H1 (cell line): ENCODE measurements around the gene BBS4. TPM values are rescaled to one million over a fixed set of nuclear protein-coding genes. Genes with fewer than 3 reads are reported as not detected.

ENCODE experiments used
- JUN ChIP-seq: IDR thresholded peaks from 2 replicates; pipeline ENCODE4 v1.6.1; 2011; ENCODE audit warnings: low read depth, mild to moderate bottlenecking, improper control_type of control experiment, low read length
- SIRT6 ChIP-seq: IDR thresholded peaks from one replicate; pipeline ENCODE4 v1.7.1; 2012; ENCODE audit warnings: low read length, inconsistent platforms
- SP1 ChIP-seq: IDR thresholded peaks from 2 replicates; pipeline ENCODE4 v1.6.1; 2011; ENCODE audit warnings: low read depth, low read length
- SUZ12 ChIP-seq: fragments of 200-600 bp; sonication (generic); IDR thresholded peaks from 2 replicates; pipeline ENCODE4 v1.6.1; 2012; ENCODE audit warnings: mild to moderate bottlenecking, inconsistent platforms, low read length, moderate library complexity, mixed read lengths
- YY1 ChIP-seq: IDR thresholded peaks from 2 replicates; pipeline ENCODE4 v1.6.1; 2011; ENCODE audit warnings: low read depth, mild to moderate bottlenecking, low read length
- polyA plus RNA-seq, 7 experiments: library from polyadenylated mRNA; depleted of rRNA in 3 of 7; stranded (reverse) in 5 of 7; unstranded in 2 of 7; fragments of >200 nt in 5 of 7; fragments of 200-250 nt in 2 of 7; gene quantifications; 1 replicate in 5 of 7; 2 replicates in 1 of 7; 4 replicates in 1 of 7; pipeline versions ENCODE4 v1.2.1 to v1.2.3, GENCODE V29; 2011 to 2013; ENCODE audit warnings: missing spikeins in 2 of 7, mixed read lengths in 2 of 7
- total RNA-seq: library from RNA; stranded (reverse); fragmentation: NEBNext Ultra II Directional; extraction: Animal tissue kit (Norgen Biotek cat#: 25700); gene quantifications from 2 replicates; pipeline ENCODE4 v1.2.1, GENCODE V29; 2021

BBS4 gene
- total and polyA plus RNA-seq, 2 of the 8 experiments (the other 6 are each of a cell fraction or from before 2014, with no cell fraction given), result 17.4 to 24.1 TPM

- TF ChIP-seq SIRT6 (no peak), JUN (no peak), SUZ12 (no peak), YY1 (no peak), SP1 (no peak)
- TF ChIP-seq, all 59 proteins: peak for 0
Observed at GRCh38 chr15:72764656-72765055, 78.6 kb downstream of the BBS4 start (continued).
